CD14-positive monocyte (primary cell): ENCODE results near the gene CORO1C. TPM values are rescaled to one million over a fixed set of nuclear protein-coding genes. Genes with fewer than 3 reads are reported as not detected.

ENCODE experiments used
- DNase-seq, 3 donors: peaks; one replicate each; pipeline ENCODE4 v3.0.0-alpha.2; 2011 to 2022
- H2AFZ ChIP-seq: 2 replicates; pipeline ENCODE4 v1.6.0; 2012; ENCODE audit warnings: mild to moderate bottlenecking, low read depth, low read length, inconsistent platforms; ENCODE audit not compliant: insufficient read depth, poor library complexity, severe bottlenecking
- H3K27ac ChIP-seq, 2 donors: 1 replicate in 1 of 2; 2 replicates in 1 of 2; pipeline ENCODE4 v1.5.1; 2012 to 2013; ENCODE audit warnings: low read length in 2 of 2, control low read depth in 1 of 2, inconsistent platforms in 1 of 2, low read depth in 1 of 2, mild to moderate bottlenecking in 1 of 2
- H3K27me3 ChIP-seq, 2 donors: one replicate each; pipeline versions ENCODE4 v1.6.0 to v1.6.1; 2011 to 2013; ENCODE audit warnings: low read length in 2 of 2; ENCODE audit not compliant: control insufficient read depth in 2 of 2, insufficient read depth in 2 of 2
- H3K36me3 ChIP-seq, 2 donors: replicated peaks in 1 of 2; 1 replicate in 1 of 2; 2 replicates in 1 of 2; pipeline versions ENCODE4 v1.5.1 to v1.6.1; 2012 to 2013; ENCODE audit warnings: low read length in 2 of 2, control low read depth in 1 of 2, inconsistent platforms in 1 of 2, mild to moderate bottlenecking in 1 of 2; ENCODE audit not compliant: insufficient read depth in 2 of 2, control insufficient read depth in 1 of 2
- H3K4me1 ChIP-seq, 2 donors: 1 replicate in 1 of 2; 2 replicates in 1 of 2; pipeline versions ENCODE4 v1.5.1 to v1.6.1; 2012 to 2013; ENCODE audit warnings: low read length in 2 of 2, control low read depth in 1 of 2, inconsistent platforms in 1 of 2, mild to moderate bottlenecking in 1 of 2, moderate library complexity in 1 of 2; ENCODE audit not compliant: insufficient read depth in 2 of 2, control insufficient read depth in 1 of 2
- H3K4me2 ChIP-seq: replicated peaks from 2 replicates; pipeline ENCODE3; 2012; ENCODE audit warnings: low read length, moderate library complexity, mild to moderate bottlenecking; ENCODE audit not compliant: poor library complexity, severe bottlenecking; ENCODE audit errors: extremely low read depth
- H3K4me3 ChIP-seq, 3 experiments: fragments of 200-600 bp in 1 of 3; sonication (generic) in 1 of 3; replicated peaks in 1 of 3; 1 replicate in 2 of 3; 2 replicates in 1 of 3; pipeline ENCODE4 v1.5.1; 2011 to 2013; ENCODE audit warnings: low read length in 3 of 3, mild to moderate bottlenecking in 3 of 3, control low read depth in 2 of 3, low read depth in 2 of 3, inconsistent platforms in 1 of 3, moderate library complexity in 1 of 3
- H3K79me2 ChIP-seq: 2 replicates; pipeline ENCODE4 v1.6.0; 2012; ENCODE audit warnings: mild to moderate bottlenecking, control low read depth, inconsistent platforms, low read length, moderate library complexity; ENCODE audit not compliant: insufficient read depth
- H3K9ac ChIP-seq: 2 replicates; pipeline ENCODE4 v1.6.0; 2017; ENCODE audit warnings: low read length, mild to moderate bottlenecking; ENCODE audit not compliant: insufficient read depth, poor library complexity, severe bottlenecking
- H3K9me3 ChIP-seq, 2 donors: replicated peaks in 1 of 2; 1 replicate in 1 of 2; 2 replicates in 1 of 2; pipeline versions ENCODE4 v1.5.1 to v1.6.1; 2012 to 2013; ENCODE audit warnings: low read length in 2 of 2, control low read depth in 1 of 2; ENCODE audit not compliant: control insufficient read depth in 1 of 2, insufficient read depth in 1 of 2
- H4K20me1 ChIP-seq: 2 replicates; pipeline ENCODE4 v1.6.0; 2012; ENCODE audit warnings: mild to moderate bottlenecking, low read length, control low read depth, moderate library complexity; ENCODE audit not compliant: insufficient read depth
- H3K27ac Mint-ChIP-seq, 7 donors: one replicate each; pipeline ENCODE4 v1.8.0; 2020; ENCODE audit warnings: mild to moderate bottlenecking in 7 of 7, mixed read lengths in 7 of 7, moderate library complexity in 6 of 7, inconsistent platforms in 2 of 7
- H3K27me3 Mint-ChIP-seq, 3 donors: one replicate each; pipeline ENCODE4 v1.8.0; 2021 to 2022; ENCODE audit warnings: low read depth in 3 of 3, mild to moderate bottlenecking in 3 of 3, mixed read lengths in 3 of 3, moderate library complexity in 3 of 3, inconsistent platforms in 1 of 3
- H3K36me3 Mint-ChIP-seq, 2 donors: one replicate each; pipeline ENCODE4 v1.8.0; 2020; ENCODE audit warnings: mixed read lengths in 2 of 2, inconsistent platforms in 1 of 2, mild to moderate bottlenecking in 1 of 2
- H3K4me1 Mint-ChIP-seq: one replicate; pipeline ENCODE4 v1.8.0; 2020; ENCODE audit warnings: mild to moderate bottlenecking, mixed read lengths
- H3K4me3 Mint-ChIP-seq, 2 donors: one replicate each; pipeline ENCODE4 v1.8.0; 2020; ENCODE audit warnings: mild to moderate bottlenecking in 2 of 2, mixed read lengths in 2 of 2, moderate library complexity in 1 of 2
- H3K9me3 Mint-ChIP-seq, 7 donors: one replicate each; pipeline ENCODE4 v1.8.0; 2020 to 2022; ENCODE audit warnings: mixed read lengths in 7 of 7, mild to moderate bottlenecking in 6 of 7, moderate library complexity in 6 of 7, inconsistent platforms in 2 of 7
- WGBS: methylation state at CpG from one replicate; pipeline ENCODE4 v1.1.5; 2013; ENCODE audit warnings: missing lambda C conversion rate; ENCODE audit not compliant: insufficient coverage; 5-methylcytosine and 5-hydroxymethylcytosine counted together
- intact Hi-C, 2 donors: fragments of 100-400 bp; cut with micrococcal nuclease; formaldehyde crosslinking; loops; one replicate each; pipeline versions ENCODE4 v1.15.0 to v1.15.1; 2023
- polyA plus RNA-seq, 3 donors: library from polyadenylated mRNA; depleted of rRNA in 1 of 3; unstranded in 2 of 3; stranded (reverse) in 1 of 3; fragments of 300-500 nt in 2 of 3; fragments of >200 nt in 1 of 3; fragmentation: Illumina TruSeq in 2 of 3; gene quantifications; 1 replicate in 2 of 3; 2 replicates in 1 of 3; pipeline ENCODE4 v1.2.3, GENCODE V29; 2012 to 2021
- TF ChIP-seq, protein P1 (sequence below): fragments of 200-600 bp; IDR thresholded peaks from one replicate; pipeline ENCODE4 v1.8.0; 2022; ENCODE audit warnings: antibody characterized with exemption, mild to moderate bottlenecking

CORO1C gene
- polyA plus RNA-seq, 3 donors: 77.5 to 285 (median 229) TPM

DNA sequence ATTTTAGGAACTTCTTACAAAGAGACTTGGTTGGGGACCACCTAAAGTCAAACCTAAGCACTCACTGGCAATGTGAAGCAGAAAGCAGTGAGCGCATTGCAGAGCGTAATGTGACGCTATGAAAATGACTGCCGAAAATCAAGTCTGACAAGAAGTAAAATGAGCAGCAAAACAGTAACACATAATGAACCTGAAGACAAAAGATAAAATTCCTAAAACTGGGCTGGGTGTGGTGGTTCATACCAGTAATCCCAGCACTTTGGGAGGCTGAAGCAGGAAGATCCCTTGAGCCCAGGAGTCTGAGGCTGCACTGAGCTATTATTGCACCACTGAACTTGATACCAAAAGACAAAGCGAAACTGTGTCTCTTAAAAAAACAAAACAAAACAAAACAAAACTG, 16.5 kb downstream of the CORO1C start:
- H4K20me1 ChIP-seq: peaks cover 94% of the 10 kb centered on the region
- no peak overlapping the region for H3K4me3 Mint-ChIP-seq

GRCh38 chr12:108713471-108713870, 17.8 kb downstream of the CORO1C start:
- Mint-ChIP-seq H3K4me3 (no peak overlapping the region), H3K27ac (peak overlapping the region in 6 of 7 donors; percentile 21 to 96 (median 83)), H3K27me3 (no peaks in the 10 kb centered on the region), H3K4me1 (peaks cover 57% of the 10 kb centered on the region), H3K36me3 (peaks cover 26 to 33% of the 10 kb centered on the region in 2 donors), H3K9me3 (peaks cover 0 to 2% (median 0%) of the 10 kb centered on the region in 7 donors)
- no peak overlapping the region for H2AFZ ChIP-seq
- peaks cover 14 to 15% of the 10 kb centered on the region in 2 donors for H3K36me3 ChIP-seq
- peak overlapping the region; percentile 73 for H3K4me2 ChIP-seq
- H3K27me3 ChIP-seq: no peaks in the 10 kb centered on the region
- peaks cover 94% of the 10 kb centered on the region for H4K20me1 ChIP-seq
- H3K27ac ChIP-seq: peak overlapping the region in 1 of 2 donors; percentile 76
- TF ChIP-seq, protein P1, sequence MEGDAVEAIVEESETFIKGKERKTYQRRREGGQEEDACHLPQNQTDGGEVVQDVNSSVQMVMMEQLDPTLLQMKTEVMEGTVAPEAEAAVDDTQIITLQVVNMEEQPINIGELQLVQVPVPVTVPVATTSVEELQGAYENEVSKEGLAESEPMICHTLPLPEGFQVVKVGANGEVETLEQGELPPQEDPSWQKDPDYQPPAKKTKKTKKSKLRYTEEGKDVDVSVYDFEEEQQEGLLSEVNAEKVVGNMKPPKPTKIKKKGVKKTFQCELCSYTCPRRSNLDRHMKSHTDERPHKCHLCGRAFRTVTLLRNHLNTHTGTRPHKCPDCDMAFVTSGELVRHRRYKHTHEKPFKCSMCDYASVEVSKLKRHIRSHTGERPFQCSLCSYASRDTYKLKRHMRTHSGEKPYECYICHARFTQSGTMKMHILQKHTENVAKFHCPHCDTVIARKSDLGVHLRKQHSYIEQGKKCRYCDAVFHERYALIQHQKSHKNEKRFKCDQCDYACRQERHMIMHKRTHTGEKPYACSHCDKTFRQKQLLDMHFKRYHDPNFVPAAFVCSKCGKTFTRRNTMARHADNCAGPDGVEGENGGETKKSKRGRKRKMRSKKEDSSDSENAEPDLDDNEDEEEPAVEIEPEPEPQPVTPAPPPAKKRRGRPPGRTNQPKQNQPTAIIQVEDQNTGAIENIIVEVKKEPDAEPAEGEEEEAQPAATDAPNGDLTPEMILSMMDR: no peak
- H3K9ac ChIP-seq: no peak overlapping the region
- H3K79me2 ChIP-seq: peaks cover 100% of the 10 kb centered on the region
- intact Hi-C loops: no loop called here
- no peaks in the 10 kb centered on the region for H3K9me3 ChIP-seq
- WGBS: 92% methylated on average over 6 of the region's 6 CpGs
- H3K4me3 ChIP-seq: no peak overlapping the region
- peaks cover 49 to 62% of the 10 kb centered on the region in 2 donors for H3K4me1 ChIP-seq
- DNase-seq: no peak

More for the DNA sequence above, 16.5 kb downstream of the CORO1C start:
- Mint-ChIP-seq H3K27ac (peak overlapping the region in 4 of 7 donors; percentile 0 to 78 (median 74)), H3K9me3 (peaks cover 0 to 2% (median 0%) of the 10 kb centered on the region in 7 donors), H3K27me3 (no peaks in the 10 kb centered on the region), H3K4me1 (peaks cover 60% of the 10 kb centered on the region), H3K36me3 (peaks cover 31 to 37% of the 10 kb centered on the region in 2 donors)
- TF ChIP-seq, protein P1: no peak
- peaks cover 100% of the 10 kb centered on the region for H3K79me2 ChIP-seq
- H3K4me2 ChIP-seq: no peak overlapping the region
- WGBS: no CpG with 5 or more reads among the region's 5 CpGs
- no peak overlapping the region for H3K9ac ChIP-seq
- H3K27me3 ChIP-seq: no peaks in the 10 kb centered on the region
- intact Hi-C loops: no loop called here
- no peaks in the 10 kb centered on the region for H3K9me3 ChIP-seq
- no peak overlapping the region for H2AFZ ChIP-seq
- peaks cover 43 to 54% of the 10 kb centered on the region in 2 donors for H3K4me1 ChIP-seq
- H3K36me3 ChIP-seq: peaks cover 14 to 15% of the 10 kb centered on the region in 2 donors
- H3K4me3 ChIP-seq: no peak overlapping the region
- DNase-seq: no peak
- H3K27ac ChIP-seq: peak overlapping the region in 1 of 2 donors; percentile 57
